A549 (cell line): ENCODE results near the gene POLR3E. TPM values are rescaled to one million over a fixed set of nuclear protein-coding genes. Genes with fewer than 3 reads are reported as not detected.

Experiments
- ATAC-seq, 2 experiments: fragments of 200-7000 bp in 1 of 2; fragments of >200 bp in 1 of 2; cut with Nextera tagmentation in 1 of 2; cut with Tn5 transposase in 1 of 2; 3 replicates each; pipeline versions ENCODE4 v1.8.0 to v1.9.1; 2018 to 2020; ENCODE audit warnings: mild to moderate bottlenecking in 1 of 2, moderate library complexity in 1 of 2
- CTCF ChIA-PET: fragments of 300-600 bp; sonication (Branson Sonifier 250); formaldehyde crosslinking; extraction: SDS; loops from one replicate; lab custom pipeline; 2021; ENCODE audit warnings: antibody characterized with exemption, inconsistent platforms; lab: Yijun Ruan, JAX
- POLR2A ChIA-PET: fragments of 350-600 bp; formaldehyde crosslinking; extraction: SDS; loops from one replicate; lab custom pipeline; 2021; ENCODE audit warnings: antibody characterized with exemption, inconsistent platforms; lab: Yijun Ruan, JAX
- DNase-seq, 2 experiments: peaks; one replicate each; pipeline versions ENCODE4 v3.0.0 to v3.0.0-alpha.2; 2011 to 2016; ENCODE audit warnings: low read depth in 1 of 2, low spot score in 1 of 2
- FAIRE-seq: peaks from 2 replicates; lab custom pipeline; 2011; peaks lifted over from hg19 to GRCh38; lab: Jason Lieb, UNC
- H3K27ac ChIP-seq, 2 experiments: fragments of >200 bp; sonication (Bioruptor Twin); formaldehyde crosslinking; 3 replicates each; pipeline ENCODE4 v1.5.1; 2016 to 2017
- H3K4me1 ChIP-seq: fragments of >200 bp; sonication (Bioruptor Twin); formaldehyde crosslinking; 3 replicates; pipeline ENCODE4 v1.6.1; 2016
- H3K4me2 ChIP-seq: fragments of >200 bp; sonication (Bioruptor Twin); formaldehyde crosslinking; 3 replicates; pipeline ENCODE4 v1.6.1; 2016
- H3K4me3 ChIP-seq: fragments of >200 bp; sonication (Bioruptor Twin); formaldehyde crosslinking; 3 replicates; pipeline ENCODE4 v1.5.1; 2016
- H3K9me3 ChIP-seq: fragments of >200 bp; sonication (Bioruptor Twin); formaldehyde crosslinking; 3 replicates; pipeline ENCODE4 v1.6.1; 2016
- CBX2 ChIP-seq: fragments of 200-600 bp; sonication (generic); IDR thresholded peaks from 2 replicates; pipeline ENCODE4 v1.6.1; 2016; ENCODE audit warnings: low read depth, mild to moderate bottlenecking, borderline replicate concordance
- CEBPB ChIP-seq, 2 experiments: fragments of >200 bp in 1 of 2; sonication (Bioruptor Twin) in 1 of 2; formaldehyde crosslinking in 1 of 2; IDR thresholded peaks; 2 replicates each; pipeline ENCODE4 v1.6.1; 2012 to 2016
- CHD4 ChIP-seq: fragments of 200-600 bp; sonication (generic); IDR thresholded peaks from 2 replicates; pipeline ENCODE4 v1.6.1; 2016; ENCODE audit warnings: antibody characterized with exemption, mild to moderate bottlenecking, borderline replicate concordance
- EHMT2 ChIP-seq: fragments of 200-600 bp; sonication (generic); IDR thresholded peaks from 2 replicates; pipeline ENCODE4 v1.6.1; 2016; ENCODE audit warnings: antibody characterized with exemption, low read depth, mild to moderate bottlenecking, moderate library complexity
- FOSL2 ChIP-seq, 2 experiments: fragments of 450-650 bp in 1 of 2; fragments of >200 bp in 1 of 2; sonication (Bioruptor Twin) in 1 of 2; formaldehyde crosslinking; IDR thresholded peaks; 2 replicates each; pipeline versions ENCODE4 v1.5.0 to v1.6.1; 2016 to 2020; ENCODE audit warnings: mild to moderate bottlenecking in 1 of 2, moderate library complexity in 1 of 2
- JUN ChIP-seq, 2 experiments: fragments of >200 bp; sonication (Bioruptor Twin); formaldehyde crosslinking; IDR thresholded peaks; 2 replicates in 1 of 2; 3 replicates in 1 of 2; pipeline ENCODE4 v1.6.1; 2016 to 2017
- KDM5A ChIP-seq: fragments of 200-600 bp; sonication (generic); IDR thresholded peaks from 2 replicates; pipeline ENCODE4 v1.6.1; 2016; ENCODE audit warnings: antibody characterized with exemption, mild to moderate bottlenecking
- MAFK ChIP-seq: fragments of 450-650 bp; IDR thresholded peaks from 2 replicates; pipeline ENCODE4 v1.6.1; 2014; ENCODE audit not compliant: partially characterized antibody
- MYC ChIP-seq: IDR thresholded peaks from 2 replicates; pipeline ENCODE4 v1.6.1; 2012; ENCODE audit warnings: mild to moderate bottlenecking, inconsistent platforms, low read length, improper control_type of control experiment, borderline replicate concordance
- NR3C1 ChIP-seq: fragments of >200 bp; sonication (Bioruptor Twin); formaldehyde crosslinking; IDR thresholded peaks from 3 replicates; pipeline ENCODE4 v1.6.1; 2017
- PHF8 ChIP-seq: fragments of 200-600 bp; sonication (generic); IDR thresholded peaks from 2 replicates; pipeline ENCODE4 v1.6.1; 2016; ENCODE audit warnings: low read depth, mild to moderate bottlenecking, antibody characterized with exemption, moderate library complexity, borderline replicate concordance
- POLR2A ChIP-seq: IDR thresholded peaks from 2 replicates; pipeline ENCODE4 v1.6.1; 2012; ENCODE audit warnings: mild to moderate bottlenecking, low read length
- POLR2AphosphoS2 ChIP-seq: conservative IDR thresholded peaks from 2 replicates; pipeline ENCODE4 v1.6.1; 2012; ENCODE audit warnings: low read length, improper control_type of control experiment, inconsistent platforms
- RAD21 ChIP-seq, 2 experiments: fragments of >200 bp in 1 of 2; sonication (Bioruptor Twin) in 1 of 2; formaldehyde crosslinking in 1 of 2; IDR thresholded peaks in 1 of 2; conservative IDR thresholded peaks in 1 of 2; 2 replicates in 1 of 2; 3 replicates in 1 of 2; pipeline ENCODE4 v1.6.1; 2012 to 2018; ENCODE audit warnings: inconsistent platforms in 1 of 2
- RFX5 ChIP-seq: fragments of 450-650 bp; IDR thresholded peaks from 2 replicates; pipeline ENCODE4 v1.7.1; 2014; ENCODE audit warnings: antibody characterized with exemption, mild to moderate bottlenecking, moderate library complexity
- SMC3 ChIP-seq: fragments of >200 bp; sonication (Bioruptor Twin); formaldehyde crosslinking; IDR thresholded peaks from 3 replicates; pipeline ENCODE4 v1.6.1; 2018; ENCODE audit warnings: inconsistent platforms
- SREBF2 ChIP-seq: fragments of 450-650 bp; IDR thresholded peaks from 2 replicates; pipeline ENCODE4 v1.6.1; 2014; ENCODE audit warnings: mild to moderate bottlenecking, moderate library complexity
- WGBS: methylation state at CpG from one replicate; pipeline ENCODE4 v1.1.6; 2017; ENCODE audit errors: missing lambda C conversion rate; 5-methylcytosine and 5-hydroxymethylcytosine counted together
- polyA minus RNA-seq: library from RNA; depleted of rRNA, polyadenylated mRNA; stranded (reverse); fragments of >200 nt; gene quantifications from 2 replicates; pipeline ENCODE4 v1.2.3, GENCODE V29; 2011; rRNA and poly(A)+ RNA removed
- polyA plus RNA-seq, 4 experiments: library from polyadenylated mRNA; depleted of rRNA in 3 of 4; stranded (reverse); fragments of >200 nt; fragmentation: RNase III in 1 of 4; extraction: RNeasy Plus Mini Kit Qiagen cat#74134 plus additional on column Dnase treatment in 1 of 4; gene quantifications; 2 replicates in 3 of 4; 3 replicates in 1 of 4; pipeline ENCODE4 v1.2.3, GENCODE V29; 2011 to 2017
- TF ChIP-seq, protein P1 (sequence below): fragments of 250-450 bp; sonication (Bioruptor Pico); IDR thresholded peaks from 2 replicates; pipeline ENCODE4 v1.5.0; 2021; ENCODE audit warnings: mild to moderate bottlenecking, moderate library complexity, borderline replicate concordance
- TF ChIP-seq, protein P2 (sequence below): IDR thresholded peaks from 2 replicates; pipeline ENCODE4 v1.6.1; 2012
- TF ChIP-seq, protein P3 (sequence below): IDR thresholded peaks from 2 replicates; pipeline ENCODE4 v1.6.1; 2012
- TF ChIP-seq, protein P4 (sequence below): fragments of 200-600 bp; sonication (generic); IDR thresholded peaks from 2 replicates; pipeline ENCODE4 v1.6.1; 2016; ENCODE audit warnings: antibody characterized with exemption, mild to moderate bottlenecking, moderate library complexity
- TF ChIP-seq, protein P5 (sequence below): fragments of 150-350 bp; IDR thresholded peaks from 2 replicates; pipeline ENCODE4 v1.6.1; 2014; ENCODE audit warnings: low read depth, mild to moderate bottlenecking, low read length
- TF ChIP-seq, protein P6 (sequence below): fragments of 450-650 bp; IDR thresholded peaks from 2 replicates; pipeline ENCODE4 v1.6.1; 2014; ENCODE audit warnings: antibody characterized with exemption

POLR3E gene, protein sequence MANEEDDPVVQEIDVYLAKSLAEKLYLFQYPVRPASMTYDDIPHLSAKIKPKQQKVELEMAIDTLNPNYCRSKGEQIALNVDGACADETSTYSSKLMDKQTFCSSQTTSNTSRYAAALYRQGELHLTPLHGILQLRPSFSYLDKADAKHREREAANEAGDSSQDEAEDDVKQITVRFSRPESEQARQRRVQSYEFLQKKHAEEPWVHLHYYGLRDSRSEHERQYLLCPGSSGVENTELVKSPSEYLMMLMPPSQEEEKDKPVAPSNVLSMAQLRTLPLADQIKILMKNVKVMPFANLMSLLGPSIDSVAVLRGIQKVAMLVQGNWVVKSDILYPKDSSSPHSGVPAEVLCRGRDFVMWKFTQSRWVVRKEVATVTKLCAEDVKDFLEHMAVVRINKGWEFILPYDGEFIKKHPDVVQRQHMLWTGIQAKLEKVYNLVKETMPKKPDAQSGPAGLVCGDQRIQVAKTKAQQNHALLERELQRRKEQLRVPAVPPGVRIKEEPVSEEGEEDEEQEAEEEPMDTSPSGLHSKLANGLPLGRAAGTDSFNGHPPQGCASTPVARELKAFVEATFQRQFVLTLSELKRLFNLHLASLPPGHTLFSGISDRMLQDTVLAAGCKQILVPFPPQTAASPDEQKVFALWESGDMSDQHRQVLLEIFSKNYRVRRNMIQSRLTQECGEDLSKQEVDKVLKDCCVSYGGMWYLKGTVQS
- polyA plus RNA-seq (2011; rRNA removed) = 77.9 and 93.0 TPM in 2 replicates
- 79.6 and 114 TPM in 2 replicates for polyA plus RNA-seq (2012; cell fraction: cytosol; rRNA removed)
- polyA plus RNA-seq (2012; cell fraction: nucleus; rRNA removed) = 106 and 108 TPM in 2 replicates
- polyA plus RNA-seq (2017; fragmentation: RNase III; extraction: RNeasy Plus Mini Kit Qiagen cat#74134 plus additional on column Dnase treatment) = 50.0 to 54.6 TPM (median 50.3 TPM) in 3 replicates
- 345 and 346 TPM in 2 replicates for polyA minus RNA-seq

DNA sequence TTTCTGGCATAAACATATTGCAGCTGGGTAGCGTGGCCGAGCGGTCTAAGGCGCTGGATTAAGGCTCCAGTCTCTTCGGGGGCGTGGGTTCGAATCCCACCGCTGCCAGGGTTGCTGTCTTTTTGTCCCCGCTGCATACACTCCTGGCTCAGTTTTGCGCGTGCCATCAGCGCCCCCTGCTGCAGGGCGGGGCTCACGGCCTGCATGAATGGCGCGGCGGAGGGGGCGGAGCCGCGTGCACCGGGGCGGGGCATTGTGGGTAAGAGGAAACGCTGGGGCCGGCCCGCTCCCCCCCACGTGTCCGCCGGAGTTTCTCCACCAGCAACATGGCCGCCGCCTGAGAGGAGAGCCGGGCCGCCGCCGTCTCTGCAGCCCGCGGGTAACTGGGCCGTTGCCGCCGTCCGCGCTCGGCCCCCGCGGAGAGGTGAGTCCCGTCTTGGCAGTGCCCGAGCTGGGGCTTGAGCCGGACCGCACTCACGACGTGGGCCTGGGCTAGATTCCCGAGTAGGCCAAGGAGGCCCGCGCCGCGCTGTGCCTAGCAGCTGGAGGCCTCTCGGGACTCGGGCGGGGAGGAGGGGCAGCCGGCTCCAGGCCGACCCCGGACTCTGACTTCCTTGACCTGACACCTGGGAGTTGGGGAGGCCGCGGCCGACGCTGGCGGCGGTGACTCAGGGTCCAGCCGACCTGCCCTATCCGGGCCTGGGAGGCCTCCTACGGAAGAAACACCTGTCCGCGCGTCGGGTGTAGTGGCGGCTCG, at the start of gene POLR3E:
TSS of gene POLR3E (plus strand) at position 296 of the 757 bp plus-strand sequence. CDS start 5,560 bp downstream, outside the sequence.
- H3K4me2 ChIP-seq = peak within 1 kb of the TSS; percentile 73
- under 1% methylated on average over 19 of the region's 76 CpGs for WGBS
- DNase-seq (peak; percentile 93 to 98), FAIRE-seq (no peak), ATAC-seq (peak; percentile 82 to 87)
- peak within 1 kb of the TSS; percentile 94 for H3K4me3 ChIP-seq
- H3K27ac ChIP-seq = peak within 1 kb of the TSS; percentile 94 to 98
- ChIA-PET CTCF (interaction anchor here (1.0 to 16.3 kb wide), 12 partner anchors 8 to 97 kb away, joined by 3 to 320 read pairs (median 5); partner anchors contain the start of gene EEF2K), POLR2A (interaction anchor here (0.6 to 1.5 kb wide), 3 partner anchors 13 to 106 kb away, joined by 3 to 6 read pairs (median 3); partner anchors contain the start of gene EEF2K)
- H3K9me3 ChIP-seq = no peaks in the 10 kb centered on the region
- peaks cover 13% of the 10 kb centered on the region; the same call in 2 of the 3 replicates for H3K4me1 ChIP-seq
- TF ChIP-seq PHF8 (peak; percentile 96), KDM5A (peak; percentile 78), NR3C1 (no peak), JUN (IDR thresholded peaks at IDR 0.05) (peak in 1 of 2 experiments; percentile 78; a peak in 3 of 5 replicates), POLR2A (peak; percentile 44), EHMT2 (no peak), RAD21 (conservative IDR thresholded peaks at IDR 0.05 in 1 of 2, IDR thresholded peaks at IDR 0.05 in 1 of 2) (peak; percentile 93 to 98), CBX2 (no peak), POLR2AphosphoS2 (no peak), CEBPB (IDR thresholded peaks at IDR 0.05) (peak in 1 of 2 experiments; percentile 68; a peak in 2 of 4 replicates), SREBF2 (peak; percentile 92), RFX5 (peak; percentile 25; the same call in 1 of the 2 replicates), MYC (peak; percentile 97; the same call in 1 of the 2 replicates), SMC3 (peak; percentile 95), FOSL2 (IDR thresholded peaks at IDR 0.05) (no peak), FOSL2 (CRISPR knock-in tag; IDR thresholded peaks at IDR 0.05) (peak; percentile 39), MAFK (no peak), CHD4 (no peak)
- TF ChIP-seq, protein P1, sequence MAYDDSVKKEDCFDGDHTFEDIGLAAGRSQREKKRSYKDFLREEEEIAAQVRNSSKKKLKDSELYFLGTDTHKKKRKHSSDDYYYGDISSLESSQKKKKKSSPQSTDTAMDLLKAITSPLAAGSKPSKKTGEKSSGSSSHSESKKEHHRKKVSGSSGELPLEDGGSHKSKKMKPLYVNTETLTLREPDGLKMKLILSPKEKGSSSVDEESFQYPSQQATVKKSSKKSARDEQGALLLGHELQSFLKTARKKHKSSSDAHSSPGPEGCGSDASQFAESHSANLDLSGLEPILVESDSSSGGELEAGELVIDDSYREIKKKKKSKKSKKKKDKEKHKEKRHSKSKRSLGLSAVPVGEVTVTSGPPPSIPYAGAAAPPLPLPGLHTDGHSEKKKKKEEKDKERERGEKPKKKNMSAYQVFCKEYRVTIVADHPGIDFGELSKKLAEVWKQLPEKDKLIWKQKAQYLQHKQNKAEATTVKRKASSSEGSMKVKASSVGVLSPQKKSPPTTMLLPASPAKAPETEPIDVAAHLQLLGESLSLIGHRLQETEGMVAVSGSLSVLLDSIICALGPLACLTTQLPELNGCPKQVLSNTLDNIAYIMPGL (CRISPR knock-in tag) = peak; percentile 39; the same call in 1 of the 2 replicates
- TF ChIP-seq, protein P2, sequence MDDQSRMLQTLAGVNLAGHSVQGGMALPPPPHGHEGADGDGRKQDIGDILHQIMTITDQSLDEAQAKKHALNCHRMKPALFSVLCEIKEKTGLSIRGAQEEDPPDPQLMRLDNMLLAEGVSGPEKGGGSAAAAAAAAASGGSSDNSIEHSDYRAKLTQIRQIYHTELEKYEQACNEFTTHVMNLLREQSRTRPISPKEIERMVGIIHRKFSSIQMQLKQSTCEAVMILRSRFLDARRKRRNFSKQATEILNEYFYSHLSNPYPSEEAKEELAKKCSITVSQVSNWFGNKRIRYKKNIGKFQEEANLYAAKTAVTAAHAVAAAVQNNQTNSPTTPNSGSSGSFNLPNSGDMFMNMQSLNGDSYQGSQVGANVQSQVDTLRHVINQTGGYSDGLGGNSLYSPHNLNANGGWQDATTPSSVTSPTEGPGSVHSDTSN = 0 out of 2 replicates have a peak, but pooled peaks have one; percentile 30
- TF ChIP-seq, protein P3, sequence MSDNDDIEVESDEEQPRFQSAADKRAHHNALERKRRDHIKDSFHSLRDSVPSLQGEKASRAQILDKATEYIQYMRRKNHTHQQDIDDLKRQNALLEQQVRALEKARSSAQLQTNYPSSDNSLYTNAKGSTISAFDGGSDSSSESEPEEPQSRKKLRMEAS = peak; percentile 96
- TF ChIP-seq, protein P4, sequence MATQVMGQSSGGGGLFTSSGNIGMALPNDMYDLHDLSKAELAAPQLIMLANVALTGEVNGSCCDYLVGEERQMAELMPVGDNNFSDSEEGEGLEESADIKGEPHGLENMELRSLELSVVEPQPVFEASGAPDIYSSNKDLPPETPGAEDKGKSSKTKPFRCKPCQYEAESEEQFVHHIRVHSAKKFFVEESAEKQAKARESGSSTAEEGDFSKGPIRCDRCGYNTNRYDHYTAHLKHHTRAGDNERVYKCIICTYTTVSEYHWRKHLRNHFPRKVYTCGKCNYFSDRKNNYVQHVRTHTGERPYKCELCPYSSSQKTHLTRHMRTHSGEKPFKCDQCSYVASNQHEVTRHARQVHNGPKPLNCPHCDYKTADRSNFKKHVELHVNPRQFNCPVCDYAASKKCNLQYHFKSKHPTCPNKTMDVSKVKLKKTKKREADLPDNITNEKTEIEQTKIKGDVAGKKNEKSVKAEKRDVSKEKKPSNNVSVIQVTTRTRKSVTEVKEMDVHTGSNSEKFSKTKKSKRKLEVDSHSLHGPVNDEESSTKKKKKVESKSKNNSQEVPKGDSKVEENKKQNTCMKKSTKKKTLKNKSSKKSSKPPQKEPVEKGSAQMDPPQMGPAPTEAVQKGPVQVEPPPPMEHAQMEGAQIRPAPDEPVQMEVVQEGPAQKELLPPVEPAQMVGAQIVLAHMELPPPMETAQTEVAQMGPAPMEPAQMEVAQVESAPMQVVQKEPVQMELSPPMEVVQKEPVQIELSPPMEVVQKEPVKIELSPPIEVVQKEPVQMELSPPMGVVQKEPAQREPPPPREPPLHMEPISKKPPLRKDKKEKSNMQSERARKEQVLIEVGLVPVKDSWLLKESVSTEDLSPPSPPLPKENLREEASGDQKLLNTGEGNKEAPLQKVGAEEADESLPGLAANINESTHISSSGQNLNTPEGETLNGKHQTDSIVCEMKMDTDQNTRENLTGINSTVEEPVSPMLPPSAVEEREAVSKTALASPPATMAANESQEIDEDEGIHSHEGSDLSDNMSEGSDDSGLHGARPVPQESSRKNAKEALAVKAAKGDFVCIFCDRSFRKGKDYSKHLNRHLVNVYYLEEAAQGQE = no peak
- TF ChIP-seq, protein P5, sequence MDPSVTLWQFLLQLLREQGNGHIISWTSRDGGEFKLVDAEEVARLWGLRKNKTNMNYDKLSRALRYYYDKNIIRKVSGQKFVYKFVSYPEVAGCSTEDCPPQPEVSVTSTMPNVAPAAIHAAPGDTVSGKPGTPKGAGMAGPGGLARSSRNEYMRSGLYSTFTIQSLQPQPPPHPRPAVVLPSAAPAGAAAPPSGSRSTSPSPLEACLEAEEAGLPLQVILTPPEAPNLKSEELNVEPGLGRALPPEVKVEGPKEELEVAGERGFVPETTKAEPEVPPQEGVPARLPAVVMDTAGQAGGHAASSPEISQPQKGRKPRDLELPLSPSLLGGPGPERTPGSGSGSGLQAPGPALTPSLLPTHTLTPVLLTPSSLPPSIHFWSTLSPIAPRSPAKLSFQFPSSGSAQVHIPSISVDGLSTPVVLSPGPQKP = no peak
- TF ChIP-seq, protein P6, sequence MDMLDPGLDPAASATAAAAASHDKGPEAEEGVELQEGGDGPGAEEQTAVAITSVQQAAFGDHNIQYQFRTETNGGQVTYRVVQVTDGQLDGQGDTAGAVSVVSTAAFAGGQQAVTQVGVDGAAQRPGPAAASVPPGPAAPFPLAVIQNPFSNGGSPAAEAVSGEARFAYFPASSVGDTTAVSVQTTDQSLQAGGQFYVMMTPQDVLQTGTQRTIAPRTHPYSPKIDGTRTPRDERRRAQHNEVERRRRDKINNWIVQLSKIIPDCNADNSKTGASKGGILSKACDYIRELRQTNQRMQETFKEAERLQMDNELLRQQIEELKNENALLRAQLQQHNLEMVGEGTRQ = peak; percentile 85
